Thyroid gland (tissue), 4 donors: ENCODE results near the gene ARPC2. TPM values are rescaled to one million over a fixed set of nuclear protein-coding genes. Genes with fewer than 3 reads are reported as not detected.

ENCODE experiments used
- DNase-seq, 2 donors: peaks; one replicate each; pipeline ENCODE4 v3.0.0-alpha.2; 2019
- H3K27ac ChIP-seq, 3 donors: fragments of 200-600 bp; sonication (generic); 1 replicate in 2 of 3; 2 replicates in 1 of 3; pipeline ENCODE4 v1.5.1; 2016 to 2019; ENCODE audit warnings: mild to moderate bottlenecking in 1 of 3, moderate library complexity in 1 of 3
- H3K27me3 ChIP-seq: fragments of 200-600 bp; sonication (generic); one replicate; pipeline ENCODE4 v1.5.1; 2019
- H3K36me3 ChIP-seq, 2 donors: fragments of 200-600 bp; sonication (generic); one replicate each; pipeline ENCODE4 v1.5.1; 2016 to 2019
- H3K4me1 ChIP-seq, 2 donors: fragments of 200-600 bp; sonication (generic); one replicate each; pipeline ENCODE4 v1.5.1; 2017 to 2019
- H3K4me3 ChIP-seq, 3 donors: fragments of 200-600 bp; sonication (generic); replicated peaks in 1 of 3; 1 replicate in 2 of 3; 2 replicates in 1 of 3; pipeline ENCODE4 v1.5.1; 2016; ENCODE audit warnings: mild to moderate bottlenecking in 1 of 3
- H3K9me3 ChIP-seq: fragments of 200-600 bp; sonication (generic); one replicate; pipeline ENCODE4 v1.5.1; 2017
- CTCF ChIP-seq, 6 experiments: fragments of 200-600 bp in 3 of 6; fragments of 450-650 bp in 3 of 6; sonication (generic) in 3 of 6; IDR thresholded peaks; one replicate each; pipeline ENCODE4 v1.5.1; 2016 to 2019; ENCODE audit warnings: antibody characterized with exemption in 6 of 6, mild to moderate bottlenecking in 2 of 6, inconsistent platforms in 1 of 6, moderate library complexity in 1 of 6
- POLR2A ChIP-seq, 2 donors: fragments of 450-650 bp; IDR thresholded peaks; one replicate each; pipeline ENCODE4 v1.6.1; 2017; ENCODE audit warnings: antibody characterized with exemption in 2 of 2, mild to moderate bottlenecking in 2 of 2, moderate library complexity in 1 of 2
- whole genome bisulfite sequencing, 2 donors: methylation state at CpG; one replicate each; pipeline ENCODE4 v1.1.5; 2017; 5-methylcytosine and 5-hydroxymethylcytosine counted together
- intact Hi-C: fragments of 100-400 bp; cut with DNase I; formaldehyde crosslinking; loops from one replicate; pipeline ENCODE4 v1.15.1; 2023
- total RNA-seq, 4 donors: library from RNA; depleted of rRNA; stranded (reverse); fragments of >200 nt; gene quantifications; one replicate each; pipeline ENCODE4 v1.2.3, GENCODE V29; 2016

Gene ARPC2
- total RNA-seq, 4 donors from 2014 or later = 157 to 219 (median 170) TPM

DNA sequence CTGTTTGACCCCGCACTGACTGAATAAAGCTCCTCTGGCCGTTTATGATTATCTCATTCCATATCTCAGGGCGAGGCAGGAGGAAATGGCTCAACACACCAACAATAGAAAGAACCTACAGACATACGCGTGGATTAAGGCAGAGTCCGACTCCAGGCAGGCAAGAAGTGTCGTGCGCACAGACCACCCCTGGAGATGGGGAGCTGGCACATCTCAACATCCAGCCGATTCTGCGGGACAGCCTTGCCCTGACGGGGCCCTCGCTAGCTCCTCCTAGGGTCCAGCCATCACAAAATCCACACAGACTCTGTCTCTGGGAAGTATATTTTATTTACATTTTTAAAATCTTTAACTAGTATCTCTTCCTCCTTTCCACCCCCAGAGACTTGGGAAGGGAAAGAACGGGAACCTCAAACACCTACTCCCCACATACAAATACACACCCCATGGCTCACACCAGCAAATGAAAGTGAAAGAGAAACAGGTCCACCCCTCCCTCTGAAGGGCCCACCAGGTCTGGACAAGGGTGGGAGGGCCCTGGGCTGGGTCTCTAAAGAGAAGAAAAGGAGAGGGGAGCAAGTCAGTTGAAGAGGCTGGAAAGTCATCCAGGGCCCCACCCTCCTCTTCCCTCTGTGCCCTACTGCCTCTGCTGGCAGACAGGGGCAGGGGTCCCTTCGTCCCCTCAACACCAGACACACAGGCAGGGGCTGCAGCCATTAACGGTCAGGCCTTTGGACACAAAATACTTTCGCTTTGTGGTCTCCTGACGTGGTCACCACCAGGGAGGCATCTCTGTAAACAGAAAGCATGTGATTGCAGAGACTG lies 47.0 kb downstream of the ARPC2 start:
- intact Hi-C loops = loop anchor here (10.0 kb wide), 2 partner anchors 49 to 301 kb away; partner anchors contain the start of genes ARPC2, CNOT9 and USP37
- no peak for DNase-seq
- WGBS, 2 donors = 82 to 94% methylated on average over 17 of the region's 17 CpGs
- H3K9me3 ChIP-seq = no peaks in the 10 kb centered on the region
- TF ChIP-seq POLR2A (IDR thresholded peaks at IDR 0.05) (no peak), CTCF (IDR thresholded peaks at IDR 0.05) (no peak)
- H3K4me3 ChIP-seq = no peak overlapping the region
- H3K27me3 ChIP-seq = no peaks in the 10 kb centered on the region
- H3K4me1 ChIP-seq = peaks cover 3 to 26% of the 10 kb centered on the region in 2 donors
- no peak overlapping the region for H3K27ac ChIP-seq
- H3K36me3 ChIP-seq = peaks cover 34 to 35% of the 10 kb centered on the region in 2 donors

GRCh38 chr2:218264773-218265561 lies 48.0 kb downstream of the ARPC2 start:
- no peaks in the 10 kb centered on the region for H3K27me3 ChIP-seq
- H3K36me3 ChIP-seq = peaks cover 34 to 35% of the 10 kb centered on the region in 2 donors
- peaks cover 7 to 22% of the 10 kb centered on the region in 2 donors for H3K4me1 ChIP-seq
- DNase-seq = no peak
- H3K27ac ChIP-seq = no peak overlapping the region
- 90 to 96% methylated on average over 8 to 20 of the region's 22 CpGs for WGBS, 2 donors
- no peak for TF ChIP-seq POLR2A (IDR thresholded peaks at IDR 0.05)
- no peak overlapping the region for H3K4me3 ChIP-seq
- intact Hi-C loops = loop anchor here (10.0 kb wide), 2 partner anchors 50 to 300 kb away; partner anchors contain the start of genes ARPC2, CNOT9 and USP37
- no peaks in the 10 kb centered on the region for H3K9me3 ChIP-seq

DNA sequence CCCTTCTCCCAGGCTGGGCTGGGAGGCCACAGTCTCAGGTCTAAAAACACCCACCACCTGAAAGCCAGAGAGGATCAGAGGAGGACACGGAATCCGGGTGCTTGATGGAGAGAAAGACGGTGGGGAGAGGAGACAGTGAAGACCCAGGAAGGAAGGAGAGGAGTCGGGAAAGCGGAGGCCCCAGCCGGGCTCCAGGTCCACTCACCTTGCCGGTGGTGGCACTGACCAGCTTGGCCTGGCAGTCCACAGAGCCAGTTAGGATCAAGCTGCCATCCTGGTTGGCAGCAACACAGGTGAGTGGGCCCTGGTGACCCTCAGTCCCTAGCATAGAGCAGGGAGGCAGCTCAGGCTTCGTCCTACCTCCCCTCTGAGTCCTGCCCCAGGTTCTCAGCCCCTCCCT lies 48.6 kb downstream of the ARPC2 start:
- Histone ChIP-seq H3K36me3 (peaks cover 34 to 35% of the 10 kb centered on the region in 2 donors), H3K9me3 (no peaks in the 10 kb centered on the region), H3K27me3 (no peaks in the 10 kb centered on the region), H3K4me1 (peaks cover 8 to 15% of the 10 kb centered on the region in 2 donors), H3K4me3 (no peak overlapping the region), H3K27ac (no peak overlapping the region)
- DNase-seq = no peak
- 89 to 90% methylated on average over 8 of the region's 8 CpGs for WGBS, 2 donors
- TF ChIP-seq CTCF (IDR thresholded peaks at IDR 0.05) (no peak), POLR2A (IDR thresholded peaks at IDR 0.05) (no peak)
- intact Hi-C loops = loop anchor here (10.0 kb wide), 2 partner anchors 51 to 299 kb away; partner anchors contain the start of genes ARPC2, CNOT9 and USP37

DNA sequence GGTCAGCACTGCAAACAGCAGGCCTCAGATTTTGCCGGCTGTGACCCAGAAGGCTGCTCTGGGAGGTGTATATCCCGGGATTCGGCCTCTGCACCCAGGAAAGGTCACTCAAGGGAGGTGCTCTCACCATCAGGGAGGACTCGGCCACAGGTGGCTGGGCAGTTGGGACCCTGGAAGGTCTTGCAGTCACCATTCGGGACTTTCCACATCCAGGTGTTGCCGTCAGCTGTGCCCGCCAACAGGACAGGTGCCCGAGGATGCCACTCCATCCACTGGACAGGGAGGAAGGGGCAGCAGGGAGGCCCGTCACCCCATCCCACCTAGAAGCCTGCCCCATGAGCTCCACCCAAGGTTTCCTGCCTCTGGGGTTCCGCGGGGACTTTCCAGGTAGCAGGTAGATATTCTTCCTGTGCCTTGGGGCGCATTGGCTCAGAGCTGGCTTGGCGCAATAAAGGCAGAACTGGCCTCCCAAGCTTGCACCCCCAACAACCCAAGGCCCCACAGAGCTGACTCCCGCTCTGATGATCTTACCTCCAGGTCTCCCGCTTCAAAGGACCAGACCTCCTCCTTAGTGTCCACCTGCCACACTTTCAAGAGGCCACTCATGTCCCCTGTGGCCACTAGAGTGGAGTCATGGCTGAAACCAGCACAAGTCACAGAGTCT lies 49.5 kb downstream of the ARPC2 start:
- TF ChIP-seq CTCF (IDR thresholded peaks at IDR 0.05) (no peak), POLR2A (IDR thresholded peaks at IDR 0.05) (no peak)
- DNase-seq = no peak
- no peaks in the 10 kb centered on the region for H3K9me3 ChIP-seq
- H3K4me3 ChIP-seq = no peak overlapping the region
- H3K27ac ChIP-seq = no peak overlapping the region
- H3K36me3 ChIP-seq = peaks cover 34 to 35% of the 10 kb centered on the region in 2 donors
- intact Hi-C loops = loop anchor here (10.0 kb wide), 2 partner anchors 52 to 298 kb away; partner anchors contain the start of genes ARPC2, CNOT9 and USP37
- WGBS, 2 donors = 96 to 98% methylated on average over 8 to 13 of the region's 15 CpGs
- H3K4me1 ChIP-seq = peaks cover 13 to 17% of the 10 kb centered on the region in 2 donors
- no peaks in the 10 kb centered on the region for H3K27me3 ChIP-seq

DNA sequence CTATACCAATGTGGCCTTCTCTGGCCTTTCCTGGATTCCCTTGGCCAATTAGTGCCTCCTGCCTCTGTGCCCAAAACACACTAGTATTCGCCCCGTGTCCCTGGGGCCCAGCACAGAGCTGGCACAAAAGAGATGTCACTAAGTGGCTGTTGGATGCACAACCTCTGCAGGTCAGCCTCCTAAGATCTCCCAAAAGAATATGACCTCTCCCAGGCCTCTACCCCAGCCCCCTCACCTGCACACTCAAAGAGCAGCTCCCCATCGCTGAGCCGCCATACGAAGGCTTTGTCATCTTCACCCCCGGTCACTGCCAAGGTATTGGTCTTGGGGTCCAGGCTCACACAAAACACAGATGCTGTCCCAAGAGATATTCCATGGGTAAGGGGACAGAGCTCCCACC lies 50.3 kb downstream of the ARPC2 start:
- Histone ChIP-seq H3K9me3 (no peaks in the 10 kb centered on the region), H3K27ac (no peak overlapping the region), H3K27me3 (no peaks in the 10 kb centered on the region), H3K36me3 (peaks cover 34 to 35% of the 10 kb centered on the region in 2 donors), H3K4me3 (no peak overlapping the region), H3K4me1 (peaks cover 22 to 24% of the 10 kb centered on the region in 2 donors)
- TF ChIP-seq POLR2A (IDR thresholded peaks at IDR 0.05) (no peak), CTCF (IDR thresholded peaks at IDR 0.05) (no peak)
- 96% methylated on average over 6 of the region's 6 CpGs for WGBS, 2 donors
- intact Hi-C loops = loop anchor here (10.0 kb wide), 2 partner anchors 52 to 298 kb away; partner anchors contain the start of genes ARPC2, CNOT9 and USP37
- no peak for DNase-seq
